Peyer's patch (tissue), 4 donors: ENCODE data around the gene ZNF236. TPM values are rescaled to one million over a fixed set of nuclear protein-coding genes. Genes with fewer than 3 reads are reported as not detected.

Source experiments
- DNase-seq, 3 donors: peaks; one replicate each; pipeline ENCODE4 v3.0.0-alpha.2; 2017 to 2019
- H3K27ac ChIP-seq, 4 donors: fragments of 200-600 bp; sonication (generic); one replicate each; pipeline ENCODE4 v1.5.1; 2016 to 2019
- H3K27me3 ChIP-seq, 2 donors: fragments of 200-600 bp; sonication (generic); one replicate each; pipeline ENCODE4 v1.5.1; 2019
- H3K36me3 ChIP-seq, 3 donors: fragments of 200-600 bp; sonication (generic); one replicate each; pipeline ENCODE4 v1.5.1; 2016 to 2019
- H3K4me1 ChIP-seq, 4 donors: fragments of 200-600 bp; sonication (generic); one replicate each; pipeline ENCODE4 v1.5.1; 2016 to 2019
- H3K4me3 ChIP-seq, 4 donors: fragments of 200-600 bp; sonication (generic); 1 replicate in 3 of 4; 2 replicates in 1 of 4; pipeline ENCODE4 v1.5.1; 2016 to 2019; ENCODE audit warnings: mild to moderate bottlenecking in 1 of 4
- H3K9me3 ChIP-seq, 4 donors: fragments of 200-600 bp; sonication (generic); one replicate each; pipeline ENCODE4 v1.5.1; 2016 to 2019; ENCODE audit warnings: mild to moderate bottlenecking in 1 of 4
- POLR2A ChIP-seq, 2 donors: fragments of 450-650 bp; IDR thresholded peaks; one replicate each; pipeline ENCODE4 v1.5.1; 2017; ENCODE audit warnings: antibody characterized with exemption in 2 of 2, mild to moderate bottlenecking in 2 of 2, moderate library complexity in 2 of 2
- total RNA-seq, 4 donors: library from RNA; depleted of rRNA; stranded (reverse); fragments of >200 nt; gene quantifications; one replicate each; pipeline ENCODE4 v1.1.0, GENCODE V29; 2016
- TF ChIP-seq, protein P1 (sequence below), 6 experiments: fragments of 450-650 bp in 4 of 6; fragments of 200-600 bp in 2 of 6; sonication (generic) in 1 of 6; IDR thresholded peaks; one replicate each; pipeline ENCODE4 v1.5.1; 2017 to 2019; ENCODE audit warnings: antibody characterized with exemption in 6 of 6, mild to moderate bottlenecking in 3 of 6, moderate library complexity in 1 of 6

The ZNF236 gene
- total RNA-seq, 4 donors from 2014 or later: 13.8 to 57.8 (median 27.7) TPM

DNA sequence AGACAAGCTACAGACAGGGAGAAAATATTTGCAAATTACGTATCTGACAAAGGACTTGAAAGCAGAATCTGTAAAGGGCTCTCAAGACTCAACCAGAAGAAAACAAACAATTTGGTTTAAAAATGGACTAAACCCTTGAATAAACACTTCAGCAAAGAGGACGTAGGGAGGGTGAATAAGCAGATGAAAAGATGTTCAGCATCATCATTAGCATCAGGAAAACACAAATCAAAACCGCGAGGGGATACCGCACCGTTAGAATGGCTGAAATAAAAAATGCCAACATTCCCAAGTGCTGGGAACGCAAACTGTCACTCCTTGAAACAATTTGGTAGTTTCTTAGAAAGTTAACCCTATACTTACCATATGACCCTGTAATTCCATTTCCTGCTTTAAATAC, 173.5 kb downstream of the ZNF236 start:
- DNase-seq: no peak
- no peaks in the 10 kb centered on the region for H3K27me3 ChIP-seq
- no peak overlapping the region for H3K27ac ChIP-seq
- no peak overlapping the region for H3K4me3 ChIP-seq
- H3K9me3 ChIP-seq: no peaks in the 10 kb centered on the region
- no peaks in the 10 kb centered on the region for H3K4me1 ChIP-seq
- H3K36me3 ChIP-seq: no peaks in the 10 kb centered on the region
- TF ChIP-seq, protein P1, sequence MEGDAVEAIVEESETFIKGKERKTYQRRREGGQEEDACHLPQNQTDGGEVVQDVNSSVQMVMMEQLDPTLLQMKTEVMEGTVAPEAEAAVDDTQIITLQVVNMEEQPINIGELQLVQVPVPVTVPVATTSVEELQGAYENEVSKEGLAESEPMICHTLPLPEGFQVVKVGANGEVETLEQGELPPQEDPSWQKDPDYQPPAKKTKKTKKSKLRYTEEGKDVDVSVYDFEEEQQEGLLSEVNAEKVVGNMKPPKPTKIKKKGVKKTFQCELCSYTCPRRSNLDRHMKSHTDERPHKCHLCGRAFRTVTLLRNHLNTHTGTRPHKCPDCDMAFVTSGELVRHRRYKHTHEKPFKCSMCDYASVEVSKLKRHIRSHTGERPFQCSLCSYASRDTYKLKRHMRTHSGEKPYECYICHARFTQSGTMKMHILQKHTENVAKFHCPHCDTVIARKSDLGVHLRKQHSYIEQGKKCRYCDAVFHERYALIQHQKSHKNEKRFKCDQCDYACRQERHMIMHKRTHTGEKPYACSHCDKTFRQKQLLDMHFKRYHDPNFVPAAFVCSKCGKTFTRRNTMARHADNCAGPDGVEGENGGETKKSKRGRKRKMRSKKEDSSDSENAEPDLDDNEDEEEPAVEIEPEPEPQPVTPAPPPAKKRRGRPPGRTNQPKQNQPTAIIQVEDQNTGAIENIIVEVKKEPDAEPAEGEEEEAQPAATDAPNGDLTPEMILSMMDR (IDR thresholded peaks at IDR 0.05): no peak
- TF ChIP-seq POLR2A (IDR thresholded peaks at IDR 0.05): no peak

DNA sequence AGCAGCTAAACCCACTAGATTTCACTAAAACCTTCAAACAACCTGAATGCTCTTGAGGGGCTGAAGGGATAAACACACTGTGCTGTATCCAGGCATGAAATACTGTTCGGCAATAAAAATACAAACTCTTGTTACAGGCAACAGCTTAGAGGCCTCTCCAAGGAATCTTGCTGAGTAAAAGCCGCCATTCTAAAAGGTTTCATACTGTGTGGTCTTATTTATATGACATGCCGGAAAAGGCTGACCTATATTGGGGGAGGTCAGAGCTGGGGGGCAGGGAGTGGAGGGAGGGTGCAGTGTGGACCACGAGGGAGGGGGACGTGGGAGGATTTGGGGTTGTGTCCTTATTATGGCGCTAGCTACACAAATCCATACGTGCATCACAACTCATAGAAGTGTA, 174.1 kb downstream of the ZNF236 start:
- Histone ChIP-seq H3K27me3 (no peaks in the 10 kb centered on the region), H3K27ac (no peak overlapping the region), H3K4me1 (no peaks in the 10 kb centered on the region), H3K9me3 (no peaks in the 10 kb centered on the region), H3K36me3 (no peaks in the 10 kb centered on the region), H3K4me3 (no peak overlapping the region)
- DNase-seq: no peak
- TF ChIP-seq, protein P1 (IDR thresholded peaks at IDR 0.05): no peak
- no peak for TF ChIP-seq POLR2A (IDR thresholded peaks at IDR 0.05)

DNA sequence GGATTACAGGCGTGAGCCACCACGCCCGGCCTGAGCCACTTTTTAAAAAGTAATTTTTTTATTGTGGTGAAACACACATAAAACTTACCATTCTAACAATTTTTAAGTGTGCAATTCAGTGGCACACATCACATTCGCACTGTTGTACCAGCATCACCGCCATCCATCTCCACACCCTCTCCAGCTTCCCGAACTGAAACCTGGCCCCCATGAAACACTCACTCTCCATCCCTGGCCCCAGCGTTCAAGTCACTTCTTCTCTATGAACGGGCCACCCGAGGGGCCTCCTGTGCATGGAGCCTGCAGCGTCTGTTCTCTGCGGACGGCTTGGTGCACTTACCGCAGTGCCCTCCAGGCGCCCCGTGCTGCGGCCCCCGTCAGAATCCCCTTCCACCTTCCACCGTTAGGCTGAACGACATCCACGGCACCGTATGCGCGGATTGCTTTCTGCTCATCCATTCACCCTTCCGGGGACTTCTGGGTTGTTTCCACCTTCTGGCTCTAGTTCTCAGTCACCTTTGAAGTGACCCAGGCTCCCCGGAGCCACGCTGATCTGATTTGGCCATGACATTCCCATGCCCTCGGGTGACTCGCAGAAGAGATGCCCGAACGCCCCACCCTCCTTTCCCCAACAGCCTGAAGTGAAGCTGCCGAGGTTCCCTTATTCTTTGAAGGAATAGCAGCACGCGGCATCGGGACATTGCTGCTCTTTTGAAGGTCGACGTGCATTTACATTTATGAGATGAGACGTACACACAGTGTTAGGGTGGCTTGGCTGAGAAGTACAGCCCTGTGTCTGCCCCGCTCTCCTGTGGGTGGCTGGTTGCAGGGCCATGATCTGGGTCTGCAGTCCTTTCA, 175.8 kb downstream of the ZNF236 start:
- no peaks in the 10 kb centered on the region for H3K4me1 ChIP-seq
- H3K9me3 ChIP-seq: no peaks in the 10 kb centered on the region
- no peaks in the 10 kb centered on the region for H3K27me3 ChIP-seq
- H3K27ac ChIP-seq: no peak overlapping the region
- TF ChIP-seq, protein P1 (IDR thresholded peaks at IDR 0.05): no peak
- no peak for TF ChIP-seq POLR2A (IDR thresholded peaks at IDR 0.05)
- H3K4me3 ChIP-seq: no peak overlapping the region
- peak in 2 of 3 donors; percentile 28 to 41 for DNase-seq
- no peaks in the 10 kb centered on the region for H3K36me3 ChIP-seq

DNA sequence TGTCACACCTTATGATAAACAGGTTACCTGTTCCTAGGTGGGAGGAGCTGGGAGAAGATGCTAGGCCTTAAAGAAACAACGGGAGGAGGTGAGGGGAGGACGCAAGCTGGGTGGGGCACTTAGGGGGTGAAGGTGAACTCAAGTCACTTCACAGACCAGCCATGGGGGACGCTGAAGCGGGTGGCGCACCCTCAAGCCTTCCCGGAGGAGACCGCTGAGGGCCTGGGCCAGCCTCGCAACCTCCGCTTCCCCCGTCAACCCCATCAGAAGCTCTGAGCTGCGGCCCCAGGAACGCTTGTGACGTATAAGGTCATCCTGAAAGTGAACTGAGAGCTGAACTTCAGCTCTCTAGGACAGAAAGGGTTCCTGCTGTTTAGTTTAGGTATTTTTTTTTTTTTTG, 176.7 kb downstream of the ZNF236 start:
- TF ChIP-seq, protein P1 (IDR thresholded peaks at IDR 0.05): no peak
- TF ChIP-seq POLR2A (IDR thresholded peaks at IDR 0.05): no peak
- peak in 2 of 3 donors; percentile 29 to 42 for DNase-seq
- H3K4me3 ChIP-seq: no peak overlapping the region
- no peaks in the 10 kb centered on the region for H3K4me1 ChIP-seq
- no peak overlapping the region for H3K27ac ChIP-seq
- no peaks in the 10 kb centered on the region for H3K27me3 ChIP-seq
- H3K36me3 ChIP-seq: no peaks in the 10 kb centered on the region
- no peaks in the 10 kb centered on the region for H3K9me3 ChIP-seq

DNA sequence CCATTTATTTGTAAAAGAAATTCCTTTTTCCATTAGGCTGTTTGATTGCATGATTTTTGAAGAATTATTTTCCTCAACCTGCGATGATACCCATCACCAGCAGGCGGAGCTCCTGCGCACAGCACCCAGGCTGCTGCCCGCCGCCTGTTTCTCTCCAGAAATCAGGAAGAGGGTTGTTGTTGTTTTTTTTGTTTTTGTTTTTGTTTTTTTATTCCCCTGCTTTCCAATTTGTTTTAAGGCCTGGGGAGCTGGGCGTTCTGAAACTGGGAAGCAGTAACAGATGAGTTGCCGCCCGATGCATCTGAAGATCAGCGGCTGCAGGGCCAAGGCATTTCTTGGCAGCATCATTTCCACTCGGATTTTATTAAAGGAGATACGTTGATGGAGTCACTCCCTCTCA, 178.2 kb downstream of the ZNF236 start:
- Histone ChIP-seq H3K27ac (no peak overlapping the region), H3K4me3 (no peak overlapping the region), H3K27me3 (no peaks in the 10 kb centered on the region), H3K36me3 (no peaks in the 10 kb centered on the region), H3K4me1 (no peaks in the 10 kb centered on the region), H3K9me3 (no peaks in the 10 kb centered on the region)
- TF ChIP-seq, protein P1 (IDR thresholded peaks at IDR 0.05): peak; percentile 85 to 97 (median 92)
- TF ChIP-seq POLR2A (IDR thresholded peaks at IDR 0.05): no peak
- peak in 2 of 3 donors; percentile 70 to 77 for DNase-seq
